ENCODE data around the gene ZNF429.

GRCh38 chr19:21532904-21533303 lies 27.5 kb downstream of the ZNF429 start:
- TF ChIP-seq CTCF (IDR thresholded peaks at IDR 0.05; ENCODE audit: low read length) = no peak
- TF ChIP-seq EZH2 (optimal IDR thresholded peaks at IDR 0.05; ENCODE audit: low read depth, low read length) = no peak
- TF ChIP-seq EZH2phosphoT487 (IDR thresholded peaks at IDR 0.05; ENCODE audit: low read length) = no peak

Data from MM.1S (cell line).